ENCODE measurements around the gene PBX1.

The PBX1 gene

GRCh38 chr1:164569241-164569640, 10.3 kb downstream of the PBX1 start:
- no peak for TF ChIP-seq JUND (IDR thresholded peaks at IDR 0.05; ENCODE audit: low read depth)
- DNase-seq (ENCODE audit: low read depth in 1 of 2, low spot score in 1 of 2): no peak
- in situ Hi-C loops (cut with HindIII; ENCODE audit: low pct_unique_long_range_greater_than_20kb, low sequenced_read_pairs): no loop called here

- no peak for DNase-seq (ENCODE audit: low read depth in 1 of 2, low spot score in 1 of 2)
- no peak for TF ChIP-seq JUND (IDR thresholded peaks at IDR 0.05; ENCODE audit: low read depth)
- in situ Hi-C loops (cut with HindIII; ENCODE audit: low pct_unique_long_range_greater_than_20kb, low sequenced_read_pairs): no loop called here
Observed at GRCh38 chr1:164569866-164570265, 10.9 kb downstream of the PBX1 start.

GRCh38 chr1:164571333-164571732, 12.3 kb downstream of the PBX1 start:
- TF ChIP-seq JUND (IDR thresholded peaks at IDR 0.05; ENCODE audit: low read depth): no peak
- in situ Hi-C loops (cut with HindIII; ENCODE audit: low pct_unique_long_range_greater_than_20kb, low sequenced_read_pairs): no loop called here
- no peak for DNase-seq (ENCODE audit: low read depth in 1 of 2, low spot score in 1 of 2)

DNA sequence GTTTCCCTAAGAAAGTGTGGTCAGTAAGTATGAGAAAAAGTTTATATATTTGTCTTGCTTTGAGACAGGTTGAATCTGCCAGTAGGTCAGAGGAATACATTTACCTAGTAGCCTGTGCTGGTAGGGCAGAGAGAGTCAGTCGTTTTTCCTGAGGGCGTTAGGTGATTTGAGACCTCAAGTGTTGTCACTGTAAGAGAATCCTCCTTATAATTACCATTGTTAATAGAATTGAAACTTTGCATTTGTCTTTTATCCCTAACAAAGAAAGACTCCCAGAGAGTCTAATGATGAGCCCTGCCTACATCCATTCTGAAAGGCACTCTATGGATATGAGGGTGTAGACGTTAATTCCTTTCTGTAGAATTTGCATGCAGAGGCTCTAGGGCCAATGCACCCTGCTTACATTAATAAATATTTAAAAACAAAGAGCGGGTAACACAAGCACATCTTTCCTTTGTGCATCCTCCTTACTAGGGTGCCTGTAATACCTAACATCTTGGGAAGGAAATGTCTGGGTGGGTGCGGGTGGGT, 16.4 kb downstream of the PBX1 start:
- in situ Hi-C loops (cut with HindIII; ENCODE audit: low pct_unique_long_range_greater_than_20kb, low sequenced_read_pairs): no loop called here
- TF ChIP-seq JUND (IDR thresholded peaks at IDR 0.05; ENCODE audit: low read depth): no peak
- DNase-seq (ENCODE audit: low read depth in 1 of 2, low spot score in 1 of 2): no peak

- in situ Hi-C loops (cut with HindIII; ENCODE audit: low pct_unique_long_range_greater_than_20kb, low sequenced_read_pairs): no loop called here
- TF ChIP-seq JUND (IDR thresholded peaks at IDR 0.05; ENCODE audit: low read depth): no peak
- DNase-seq (ENCODE audit: low read depth in 1 of 2, low spot score in 1 of 2): no peak
Observed at GRCh38 chr1:164576291-164577271, 17.6 kb downstream of the PBX1 start.

DNA sequence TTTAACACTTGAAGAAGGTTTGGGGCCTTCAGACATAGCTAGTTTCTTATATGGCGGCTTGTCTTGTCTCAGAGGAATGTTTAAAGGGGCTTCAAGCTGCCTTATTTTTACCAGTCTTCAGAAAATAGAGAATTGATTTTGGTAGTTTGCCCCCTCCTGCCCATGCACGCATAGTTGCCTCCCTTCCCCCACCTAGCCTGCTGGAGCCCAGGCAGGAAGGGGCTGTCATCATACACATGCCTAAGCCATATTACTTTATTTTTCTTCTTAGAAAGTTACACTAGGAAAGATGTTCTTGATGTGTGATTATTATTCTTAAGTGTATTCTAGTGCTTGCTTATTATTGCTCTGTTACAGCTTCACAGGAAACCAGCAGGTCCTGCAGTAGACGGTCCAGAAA, 18.3 kb downstream of the PBX1 start:
- DNase-seq (ENCODE audit: low read depth in 1 of 2, low spot score in 1 of 2): no peak
- no peak for TF ChIP-seq JUND (IDR thresholded peaks at IDR 0.05; ENCODE audit: low read depth)
- in situ Hi-C loops (cut with HindIII; ENCODE audit: low pct_unique_long_range_greater_than_20kb, low sequenced_read_pairs): no loop called here

- in situ Hi-C loops (cut with HindIII; ENCODE audit: low pct_unique_long_range_greater_than_20kb, low sequenced_read_pairs): no loop called here
- no peak for TF ChIP-seq JUND (IDR thresholded peaks at IDR 0.05; ENCODE audit: low read depth)
Observed at GRCh38 chr1:164578479-164579200, 19.7 kb downstream of the PBX1 start.

DNA sequence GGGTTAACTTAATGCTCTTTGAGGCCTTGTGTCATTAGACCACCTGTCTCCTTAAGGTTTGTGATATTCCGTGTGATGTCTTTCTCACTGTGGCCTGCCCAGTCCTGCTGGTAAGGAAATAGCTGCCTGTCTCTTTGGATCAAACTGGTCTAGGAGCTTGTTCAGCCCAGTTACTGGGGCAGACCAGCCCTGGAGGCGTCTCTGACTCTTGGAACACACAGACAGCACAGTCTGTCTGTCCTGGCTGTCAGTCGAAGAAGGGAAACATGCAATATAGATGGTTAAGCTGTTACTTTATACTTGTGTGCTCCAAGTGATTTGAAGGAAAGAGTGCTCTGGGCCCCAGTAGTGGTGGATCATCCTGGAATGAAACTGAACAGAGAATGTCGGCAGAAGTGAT, 20.4 kb downstream of the PBX1 start:
- TF ChIP-seq JUND (IDR thresholded peaks at IDR 0.05; ENCODE audit: low read depth): no peak
- in situ Hi-C loops (cut with HindIII; ENCODE audit: low pct_unique_long_range_greater_than_20kb, low sequenced_read_pairs): no loop called here

More at GRCh38 chr1:164578479-164579200, 19.7 kb downstream of the PBX1 start:
- DNase-seq (ENCODE audit: low read depth in 1 of 2, low spot score in 1 of 2): no peak

DNA sequence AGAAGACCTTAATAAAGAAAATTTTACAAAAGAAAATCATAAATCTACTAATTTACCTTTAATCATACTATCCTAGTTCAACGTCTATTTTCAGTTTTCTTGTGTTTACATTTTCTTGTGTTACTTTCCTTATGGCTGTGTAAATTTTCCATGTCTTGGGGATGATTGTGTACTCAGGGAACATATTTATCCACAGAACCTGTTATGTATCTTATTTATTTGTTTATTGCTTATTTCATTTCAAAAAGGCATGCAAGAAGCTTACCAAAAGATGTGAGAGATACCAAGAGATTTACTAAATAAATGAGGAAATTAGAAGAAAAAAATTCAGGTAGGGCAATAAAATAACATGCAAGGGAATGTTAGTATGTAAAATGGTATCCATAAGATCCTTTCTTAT, 22.8 kb downstream of the PBX1 start:
- in situ Hi-C loops (cut with HindIII; ENCODE audit: low pct_unique_long_range_greater_than_20kb, low sequenced_read_pairs): no loop called here

More for the DNA sequence above, 20.4 kb downstream of the PBX1 start:
- peak; percentile 52 to 71 for DNase-seq (ENCODE audit: low read depth in 1 of 2, low spot score in 1 of 2)

GRCh38 chr1:164583196-164583595, 24.2 kb downstream of the PBX1 start:
- DNase-seq (ENCODE audit: low read depth in 1 of 2, low spot score in 1 of 2): no peak
- in situ Hi-C loops (cut with HindIII; ENCODE audit: low pct_unique_long_range_greater_than_20kb, low sequenced_read_pairs): no loop called here
- no peak for TF ChIP-seq JUND (IDR thresholded peaks at IDR 0.05; ENCODE audit: low read depth)

More for the DNA sequence above, 22.8 kb downstream of the PBX1 start:
- TF ChIP-seq JUND (IDR thresholded peaks at IDR 0.05; ENCODE audit: low read depth): peak; percentile 94
- DNase-seq (ENCODE audit: low read depth in 1 of 2, low spot score in 1 of 2): peak in 1 of 2 experiments; percentile 78

DNA sequence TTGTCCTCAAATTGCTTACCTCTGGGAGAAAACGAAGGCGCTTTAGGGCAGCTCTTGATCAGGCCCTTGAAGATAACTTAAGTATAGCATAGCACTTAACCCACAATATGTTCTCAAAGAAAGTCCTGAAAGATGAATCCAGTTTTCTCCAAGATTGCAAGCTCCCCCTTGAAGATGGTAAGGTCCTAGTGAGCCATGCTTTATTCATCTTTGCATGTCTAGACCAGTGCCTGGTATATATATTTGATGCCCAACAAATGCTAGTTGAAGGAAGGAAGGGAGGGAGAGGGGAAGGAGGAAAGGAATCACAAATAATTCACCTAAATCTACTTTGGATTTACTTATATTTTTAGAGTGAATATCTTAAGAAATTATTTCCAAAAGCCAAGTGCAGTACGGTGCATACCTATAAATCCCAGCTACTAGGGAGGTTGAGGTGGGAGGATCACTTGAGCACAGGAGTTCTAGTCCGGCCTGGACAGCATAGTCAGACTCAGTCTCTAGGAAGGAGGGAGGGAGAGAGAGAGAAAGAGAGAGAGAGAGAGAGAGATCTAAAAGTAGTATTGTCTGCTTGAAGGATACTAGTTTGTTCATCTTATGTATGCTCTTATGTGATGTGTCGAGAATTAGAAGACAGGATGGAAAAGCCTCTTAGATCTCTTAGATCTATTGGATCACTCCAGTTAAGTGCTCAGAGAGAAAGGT, 25.0 kb downstream of the PBX1 start:
- no peak for DNase-seq (ENCODE audit: low read depth in 1 of 2, low spot score in 1 of 2)
- in situ Hi-C loops (cut with HindIII; ENCODE audit: low pct_unique_long_range_greater_than_20kb, low sequenced_read_pairs): no loop called here
- no peak for TF ChIP-seq JUND (IDR thresholded peaks at IDR 0.05; ENCODE audit: low read depth)

DNA sequence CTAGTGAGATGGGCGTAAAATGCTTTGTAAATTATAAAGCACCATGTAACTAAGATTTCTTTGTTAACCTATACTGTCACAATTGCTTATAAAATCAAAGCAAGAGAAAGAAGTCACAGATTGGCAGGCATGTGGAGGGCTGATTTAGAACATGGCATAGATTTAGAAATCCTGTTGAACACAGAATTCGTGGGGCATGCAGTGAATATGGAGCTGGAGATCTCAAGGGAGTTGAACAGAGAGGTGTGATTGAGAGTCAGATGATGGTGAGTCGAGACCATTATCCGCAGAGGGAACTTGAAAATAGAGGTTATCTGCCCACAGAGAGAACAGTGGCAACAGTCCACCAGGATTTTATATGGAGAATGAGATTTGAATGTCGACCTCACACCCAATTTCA, 27.6 kb downstream of the PBX1 start:
- TF ChIP-seq JUND (IDR thresholded peaks at IDR 0.05; ENCODE audit: low read depth): no peak
- in situ Hi-C loops (cut with HindIII; ENCODE audit: low pct_unique_long_range_greater_than_20kb, low sequenced_read_pairs): no loop called here
- no peak for DNase-seq (ENCODE audit: low read depth in 1 of 2, low spot score in 1 of 2)
